Panc1 (cell line): Measurements from ENCODE around the gene TYW1B. TPM values are rescaled to one million over a fixed set of nuclear protein-coding genes. Genes with fewer than 3 reads are reported as not detected.
"Not testable (repeated sequence)": the region's sequence is repeated elsewhere in the genome, so short reads cannot be mapped to it uniquely, and the experiment has no call there.

Experiments
- ATAC-seq: fragments of 200-7000 bp; cut with Tn5 transposase; 2 replicates; pipeline ENCODE4 v1.9.1; 2020; ENCODE audit warnings: mild to moderate bottlenecking, moderate library complexity
- BruUV-seq: library from RNA; stranded (reverse); fragments of 400-500 nt; replicated peaks from 2 replicates; lab custom pipeline; 2021; lab: Mats Ljungman, UMichigan
- CTCF ChIA-PET: fragments of 300-600 bp; sonication (Branson Sonifier 250); formaldehyde crosslinking; loops from one replicate; lab custom pipeline; 2022; ENCODE audit warnings: antibody characterized with exemption; lab: Charles Lee
- POLR2A ChIA-PET: fragments of 300-600 bp; sonication (Branson Sonifier 250); formaldehyde crosslinking; loops from one replicate; lab custom pipeline; 2022; ENCODE audit warnings: antibody characterized with exemption; lab: Charles Lee
- DNase-seq: peaks from one replicate; pipeline ENCODE4 v3.0.0-alpha.2; 2010; ENCODE audit warnings: low read depth, low spot score
- H3K27ac ChIP-seq: 2 replicates; pipeline ENCODE4 v1.5.1; 2011; ENCODE audit warnings: mild to moderate bottlenecking, low read length, inconsistent platforms
- H3K27me3 ChIP-seq: fragments of 200-500 bp; sonication (Bioruptor generic); 2 replicates; pipeline ENCODE4 v1.6.0; 2014; ENCODE audit warnings: low read length, inconsistent platforms; ENCODE audit not compliant: control insufficient read depth, insufficient read depth
- H3K36me3 ChIP-seq: fragments of 200-500 bp; sonication (Bioruptor generic); 2 replicates; pipeline ENCODE4 v1.5.1; 2014; ENCODE audit warnings: inconsistent platforms, mild to moderate bottlenecking, low read length, moderate library complexity; ENCODE audit not compliant: control insufficient read depth, insufficient read depth
- H3K4me1 ChIP-seq: 2 replicates; pipeline ENCODE4 v1.5.1; 2011; ENCODE audit warnings: inconsistent platforms, mild to moderate bottlenecking, low read length, moderate library complexity; ENCODE audit not compliant: control insufficient read depth, insufficient read depth
- H3K4me3 ChIP-seq, 2 experiments: 2 replicates each; pipeline ENCODE4 v1.5.1; 2011 to 2012; ENCODE audit warnings: low read depth in 2 of 2, low read length in 2 of 2, mild to moderate bottlenecking in 2 of 2, inconsistent platforms in 1 of 2, moderate library complexity in 1 of 2
- H3K9me3 ChIP-seq: fragments of 200-500 bp; sonication (Bioruptor generic); 2 replicates; pipeline ENCODE4 v1.5.1; 2014; ENCODE audit warnings: low read depth, mild to moderate bottlenecking, inconsistent platforms, low read length, moderate library complexity; ENCODE audit not compliant: control insufficient read depth, insufficient read depth
- POLR2AphosphoS5 ChIP-seq: IDR thresholded peaks from 2 replicates; pipeline ENCODE4 v1.6.1; 2012; ENCODE audit warnings: mild to moderate bottlenecking, low read depth, low read length, moderate library complexity
- SIN3A ChIP-seq: IDR thresholded peaks from 2 replicates; pipeline ENCODE4 v1.6.1; 2012; ENCODE audit warnings: low read depth, mild to moderate bottlenecking, low read length, moderate library complexity, borderline replicate concordance; ENCODE audit not compliant: insufficient read depth
- TCF7L2 ChIP-seq: IDR thresholded peaks from 2 replicates; pipeline ENCODE4 v1.6.1; 2011; ENCODE audit warnings: mild to moderate bottlenecking, low read depth, low read length, inconsistent platforms
- in situ Hi-C: cut with HindIII; loops from 2 replicates; pipeline ENCODE4 v1.10.0; 2016; ENCODE audit warnings: low sequenced_read_pairs, low pct_unique_long_range_greater_than_20kb
- intact Hi-C: fragments of 100-400 bp; cut with micrococcal nuclease; formaldehyde crosslinking; loops from one replicate; pipeline ENCODE4 v1.10.0; 2022; ENCODE audit not compliant: unreplicated experiment
- total RNA-seq: library from RNA; stranded (reverse); gene quantifications from one replicate; pipeline ENCODE4 v1.2.1, GENCODE V29; 2021; ENCODE audit not compliant: unreplicated experiment
- TF ChIP-seq, protein P1 (sequence below): fragments of 450-650 bp; IDR thresholded peaks from 2 replicates; pipeline ENCODE4 v1.5.1; 2017; ENCODE audit warnings: mild to moderate bottlenecking
- TF ChIP-seq, protein P2 (sequence below), 2 experiments: IDR thresholded peaks; 2 replicates each; pipeline ENCODE4 v1.6.1; 2011 to 2012; ENCODE audit warnings: low read depth in 2 of 2, control low read depth in 1 of 2, low read length in 1 of 2, mild to moderate bottlenecking in 1 of 2, moderate library complexity in 1 of 2; ENCODE audit not compliant: insufficient read depth in 1 of 2

Gene TYW1B
- total RNA-seq, 1 experiment from 2014 or later: 2.3 TPM

DNA sequence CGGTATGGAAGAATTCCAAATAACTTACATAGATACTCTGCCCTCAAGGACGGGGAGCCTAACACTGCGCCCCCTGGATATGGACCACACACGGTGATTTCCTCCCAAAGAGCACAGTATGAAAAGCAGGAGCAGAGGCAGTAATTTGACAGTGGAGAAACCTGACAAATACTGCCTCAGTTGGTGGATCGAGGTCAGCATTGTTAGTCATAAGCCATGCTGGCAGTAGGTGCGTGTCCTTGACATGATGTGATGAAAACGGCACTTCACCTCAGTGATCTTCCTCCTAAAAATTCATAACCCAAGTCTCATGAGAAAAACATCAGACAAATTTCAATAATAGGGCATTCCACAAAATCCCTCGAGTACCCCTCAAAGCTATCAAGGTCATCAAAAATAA lies 224.5 kb downstream of the TYW1B start:
- BruUV-seq, H3K9me3 ChIP-seq, H3K4me1 ChIP-seq, in situ Hi-C loops, H3K4me3 ChIP-seq, intact Hi-C loops, DNase-seq, H3K36me3 ChIP-seq, CTCF ChIA-PET, POLR2A ChIA-PET, H3K27ac ChIP-seq, ATAC-seq, H3K27me3 ChIP-seq: not testable (repeated sequence)

DNA sequence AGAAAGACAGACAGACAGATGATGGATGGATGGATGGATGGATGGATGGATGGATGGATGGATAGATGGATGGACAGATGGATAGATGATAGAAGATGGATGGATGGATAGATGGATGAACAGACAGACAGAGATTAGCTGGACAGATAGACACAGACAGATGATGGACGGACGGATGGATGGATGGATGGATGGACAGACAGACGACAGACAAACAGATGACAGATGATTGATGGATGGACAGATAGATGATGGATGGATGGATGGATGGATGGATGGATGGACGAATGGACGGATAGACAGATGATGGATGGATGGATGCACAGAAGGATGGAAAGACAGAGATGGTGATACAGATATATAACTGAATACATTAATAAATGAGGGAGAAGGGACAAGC lies 224.9 kb downstream of the TYW1B start:
- Histone ChIP-seq H3K4me3 (no peak overlapping the region), H3K9me3 (no peaks in the 10 kb centered on the region), H3K4me1 (no peaks in the 10 kb centered on the region), H3K27me3 (no peaks in the 10 kb centered on the region), H3K27ac (no peak overlapping the region), H3K36me3 (no peaks in the 10 kb centered on the region)
- DNase-seq (no peak), ATAC-seq (no peak)
- in situ Hi-C loops (no loop called here), intact Hi-C loops (no loop called here)
- TF ChIP-seq, protein P1, sequence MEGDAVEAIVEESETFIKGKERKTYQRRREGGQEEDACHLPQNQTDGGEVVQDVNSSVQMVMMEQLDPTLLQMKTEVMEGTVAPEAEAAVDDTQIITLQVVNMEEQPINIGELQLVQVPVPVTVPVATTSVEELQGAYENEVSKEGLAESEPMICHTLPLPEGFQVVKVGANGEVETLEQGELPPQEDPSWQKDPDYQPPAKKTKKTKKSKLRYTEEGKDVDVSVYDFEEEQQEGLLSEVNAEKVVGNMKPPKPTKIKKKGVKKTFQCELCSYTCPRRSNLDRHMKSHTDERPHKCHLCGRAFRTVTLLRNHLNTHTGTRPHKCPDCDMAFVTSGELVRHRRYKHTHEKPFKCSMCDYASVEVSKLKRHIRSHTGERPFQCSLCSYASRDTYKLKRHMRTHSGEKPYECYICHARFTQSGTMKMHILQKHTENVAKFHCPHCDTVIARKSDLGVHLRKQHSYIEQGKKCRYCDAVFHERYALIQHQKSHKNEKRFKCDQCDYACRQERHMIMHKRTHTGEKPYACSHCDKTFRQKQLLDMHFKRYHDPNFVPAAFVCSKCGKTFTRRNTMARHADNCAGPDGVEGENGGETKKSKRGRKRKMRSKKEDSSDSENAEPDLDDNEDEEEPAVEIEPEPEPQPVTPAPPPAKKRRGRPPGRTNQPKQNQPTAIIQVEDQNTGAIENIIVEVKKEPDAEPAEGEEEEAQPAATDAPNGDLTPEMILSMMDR: no peak
- TF ChIP-seq POLR2AphosphoS5: no peak
- no peak for TF ChIP-seq SIN3A
- TF ChIP-seq TCF7L2: no peak
- TF ChIP-seq, protein P2, sequence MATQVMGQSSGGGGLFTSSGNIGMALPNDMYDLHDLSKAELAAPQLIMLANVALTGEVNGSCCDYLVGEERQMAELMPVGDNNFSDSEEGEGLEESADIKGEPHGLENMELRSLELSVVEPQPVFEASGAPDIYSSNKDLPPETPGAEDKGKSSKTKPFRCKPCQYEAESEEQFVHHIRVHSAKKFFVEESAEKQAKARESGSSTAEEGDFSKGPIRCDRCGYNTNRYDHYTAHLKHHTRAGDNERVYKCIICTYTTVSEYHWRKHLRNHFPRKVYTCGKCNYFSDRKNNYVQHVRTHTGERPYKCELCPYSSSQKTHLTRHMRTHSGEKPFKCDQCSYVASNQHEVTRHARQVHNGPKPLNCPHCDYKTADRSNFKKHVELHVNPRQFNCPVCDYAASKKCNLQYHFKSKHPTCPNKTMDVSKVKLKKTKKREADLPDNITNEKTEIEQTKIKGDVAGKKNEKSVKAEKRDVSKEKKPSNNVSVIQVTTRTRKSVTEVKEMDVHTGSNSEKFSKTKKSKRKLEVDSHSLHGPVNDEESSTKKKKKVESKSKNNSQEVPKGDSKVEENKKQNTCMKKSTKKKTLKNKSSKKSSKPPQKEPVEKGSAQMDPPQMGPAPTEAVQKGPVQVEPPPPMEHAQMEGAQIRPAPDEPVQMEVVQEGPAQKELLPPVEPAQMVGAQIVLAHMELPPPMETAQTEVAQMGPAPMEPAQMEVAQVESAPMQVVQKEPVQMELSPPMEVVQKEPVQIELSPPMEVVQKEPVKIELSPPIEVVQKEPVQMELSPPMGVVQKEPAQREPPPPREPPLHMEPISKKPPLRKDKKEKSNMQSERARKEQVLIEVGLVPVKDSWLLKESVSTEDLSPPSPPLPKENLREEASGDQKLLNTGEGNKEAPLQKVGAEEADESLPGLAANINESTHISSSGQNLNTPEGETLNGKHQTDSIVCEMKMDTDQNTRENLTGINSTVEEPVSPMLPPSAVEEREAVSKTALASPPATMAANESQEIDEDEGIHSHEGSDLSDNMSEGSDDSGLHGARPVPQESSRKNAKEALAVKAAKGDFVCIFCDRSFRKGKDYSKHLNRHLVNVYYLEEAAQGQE (IDR thresholded peaks at IDR 0.05; ENCODE audit: insufficient read depth in 1 of 2, low read depth in 2 of 2, low read length in 1 of 2): no peak
- CTCF ChIA-PET: no interaction called here
- POLR2A ChIA-PET: no interaction called here
- no TSS peak for BruUV-seq

DNA sequence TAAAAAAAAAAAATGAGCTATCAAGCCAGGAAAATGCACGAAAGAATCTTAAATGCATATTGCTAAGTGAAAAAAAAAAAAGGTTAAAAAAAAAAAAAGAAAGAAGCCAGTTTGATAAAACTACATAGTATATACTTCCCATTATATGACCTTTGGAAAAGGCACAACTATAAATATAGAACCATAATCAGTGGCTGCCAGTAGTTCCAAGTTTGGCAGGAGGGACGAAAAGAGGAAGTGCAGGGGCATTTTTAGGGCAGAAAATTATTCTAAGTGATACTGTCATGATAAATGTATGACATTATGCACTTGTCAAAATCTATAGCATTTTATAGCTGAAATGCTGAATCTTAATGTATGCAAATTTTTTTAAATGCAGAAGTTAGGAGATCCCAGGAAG lies 226.3 kb downstream of the TYW1B start:
- in situ Hi-C loops, BruUV-seq, H3K27me3 ChIP-seq, H3K4me3 ChIP-seq, POLR2A ChIA-PET, H3K9me3 ChIP-seq, ATAC-seq, H3K27ac ChIP-seq, CTCF ChIA-PET, H3K36me3 ChIP-seq, H3K4me1 ChIP-seq, DNase-seq, intact Hi-C loops: not testable (repeated sequence)

DNA sequence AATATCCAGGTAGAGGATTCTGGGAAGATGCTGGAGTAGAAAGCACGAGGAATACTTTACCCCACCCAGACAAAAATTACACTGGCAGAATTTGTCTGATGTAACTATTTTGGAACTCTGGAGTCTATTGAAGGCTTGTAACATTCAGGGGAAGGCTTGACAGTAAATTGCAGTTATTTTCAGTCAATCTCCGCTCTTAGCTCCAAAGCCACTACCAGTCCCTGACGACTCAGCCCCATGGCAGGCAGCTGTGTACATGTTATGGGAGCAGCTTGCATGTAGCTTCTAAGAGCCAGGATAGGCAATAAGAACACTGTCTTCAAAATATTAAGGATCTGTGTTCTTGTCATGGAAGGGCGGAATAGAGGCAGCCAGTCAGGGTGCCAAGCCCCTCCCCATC lies 238.0 kb downstream of the TYW1B start:
- H3K4me3 ChIP-seq, H3K36me3 ChIP-seq, POLR2A ChIA-PET, H3K27me3 ChIP-seq, DNase-seq, CTCF ChIA-PET, H3K27ac ChIP-seq, BruUV-seq, in situ Hi-C loops, intact Hi-C loops, ATAC-seq, H3K9me3 ChIP-seq, H3K4me1 ChIP-seq: not testable (repeated sequence)

DNA sequence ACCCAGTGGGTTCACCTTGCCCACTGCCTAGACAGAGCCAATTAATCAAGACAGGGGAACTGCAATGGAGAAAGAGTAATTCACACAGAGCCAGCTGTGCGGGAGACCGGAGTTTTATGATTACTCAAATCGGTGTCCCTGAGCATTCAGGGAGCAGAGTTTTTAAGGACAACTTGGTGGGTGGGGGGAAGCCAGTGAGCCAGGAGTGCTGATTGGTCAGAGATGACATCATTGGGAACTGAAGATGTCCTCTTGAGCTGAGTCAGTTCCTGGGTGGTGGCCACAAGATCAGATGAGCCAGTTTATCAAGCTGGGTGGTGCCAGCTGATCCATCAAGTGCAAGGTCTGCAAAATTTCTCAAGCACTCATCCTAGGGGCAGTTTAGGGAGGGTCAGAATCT lies 240.7 kb downstream of the TYW1B start:
- ATAC-seq, POLR2A ChIA-PET, DNase-seq, H3K4me1 ChIP-seq, CTCF ChIA-PET, intact Hi-C loops, H3K27me3 ChIP-seq, H3K27ac ChIP-seq, H3K4me3 ChIP-seq, H3K9me3 ChIP-seq, in situ Hi-C loops, BruUV-seq, H3K36me3 ChIP-seq: not testable (repeated sequence)
